Measurements from ENCODE around the gene PIAS1.
"Not testable (repeated sequence)": the region's sequence is repeated elsewhere in the genome, so short reads cannot be mapped to it uniquely, and the experiment has no call there.

Gene PIAS1

GRCh38 chr15:68184616-68185480 lies 130.7 kb downstream of the PIAS1 start:
- DNase-seq (ENCODE audit: low spot score) = no peak

DNA sequence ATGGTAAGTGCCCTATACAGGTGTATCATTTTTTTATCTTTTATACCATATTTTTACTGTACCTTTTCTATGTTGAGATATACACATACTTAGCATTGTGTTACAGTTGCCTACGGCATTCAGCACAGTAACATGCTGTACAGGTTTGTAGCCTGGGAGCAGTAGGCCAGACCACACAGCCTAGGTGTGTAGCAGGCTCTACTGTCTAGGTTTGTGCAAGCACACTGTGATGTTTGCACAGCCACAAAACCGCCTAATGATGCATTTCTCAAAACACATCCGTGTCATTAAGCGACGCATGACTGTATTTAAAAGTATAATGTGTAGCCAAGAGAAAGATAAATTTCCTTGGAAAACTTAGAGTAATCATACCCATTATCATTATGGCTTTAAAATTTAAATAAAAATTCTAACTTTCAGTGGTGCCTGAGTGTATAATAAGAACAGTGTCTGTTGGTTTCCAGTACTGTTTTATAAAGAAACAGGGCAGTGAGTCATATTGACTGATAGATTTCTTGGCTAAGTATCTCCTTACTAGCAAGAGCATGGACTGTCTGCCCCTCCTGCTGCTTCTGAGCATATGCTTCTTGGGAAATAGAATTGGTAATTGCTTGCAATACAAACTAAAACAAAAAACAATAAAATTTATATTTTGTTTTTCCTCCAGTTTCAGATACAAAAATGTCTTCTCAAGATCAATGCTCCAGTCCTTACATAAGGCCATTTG lies 132.7 kb downstream of the PIAS1 start:
- peak; percentile 11 for DNase-seq (ENCODE audit: low spot score)

DNA sequence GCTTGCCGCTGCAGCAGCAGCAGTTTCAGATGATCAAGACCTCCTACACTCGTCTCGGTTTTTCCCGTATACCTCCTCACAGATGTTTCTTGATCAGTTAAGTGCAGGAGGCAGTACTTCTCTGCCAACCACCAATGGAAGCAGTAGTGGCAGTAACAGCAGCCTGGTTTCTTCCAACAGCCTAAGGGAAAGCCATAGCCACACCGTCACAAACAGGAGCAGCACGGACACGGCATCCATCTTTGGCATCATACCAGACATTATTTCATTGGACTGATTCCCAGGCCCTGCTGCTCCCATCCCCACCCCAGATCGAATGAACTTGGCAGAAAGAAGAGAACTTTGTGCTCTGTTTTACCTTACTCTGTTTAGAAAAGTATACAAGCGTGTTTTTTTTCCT lies 133.4 kb downstream of the PIAS1 start:
- no peak for DNase-seq (ENCODE audit: low spot score)

GRCh38 chr15:68188647-68189046 lies 134.5 kb downstream of the PIAS1 start:
- DNase-seq (ENCODE audit: low spot score) = no peak

- no peak for DNase-seq (ENCODE audit: low spot score)
Observed at GRCh38 chr15:68190048-68190447, 135.9 kb downstream of the PIAS1 start.

DNA sequence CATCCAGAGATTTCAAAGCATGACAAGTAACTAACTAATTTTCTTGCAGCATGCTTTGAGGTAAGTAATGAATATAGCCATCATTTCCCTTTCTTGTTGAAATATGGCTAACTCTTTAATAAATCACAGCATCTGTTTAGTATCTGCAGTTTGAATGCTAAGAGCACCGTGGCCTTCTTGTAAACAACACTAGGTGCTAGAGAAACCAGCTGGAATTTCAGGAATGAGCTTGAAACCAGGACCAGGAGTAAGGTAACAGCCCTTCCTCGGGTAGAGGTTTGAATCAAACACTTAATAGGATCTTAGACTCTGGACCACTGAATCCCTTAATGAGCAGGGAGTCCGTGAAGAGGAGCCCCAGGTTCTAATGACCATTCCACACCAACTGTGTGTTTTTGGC lies 137.4 kb downstream of the PIAS1 start:
- no peak for DNase-seq (ENCODE audit: low spot score)

DNA sequence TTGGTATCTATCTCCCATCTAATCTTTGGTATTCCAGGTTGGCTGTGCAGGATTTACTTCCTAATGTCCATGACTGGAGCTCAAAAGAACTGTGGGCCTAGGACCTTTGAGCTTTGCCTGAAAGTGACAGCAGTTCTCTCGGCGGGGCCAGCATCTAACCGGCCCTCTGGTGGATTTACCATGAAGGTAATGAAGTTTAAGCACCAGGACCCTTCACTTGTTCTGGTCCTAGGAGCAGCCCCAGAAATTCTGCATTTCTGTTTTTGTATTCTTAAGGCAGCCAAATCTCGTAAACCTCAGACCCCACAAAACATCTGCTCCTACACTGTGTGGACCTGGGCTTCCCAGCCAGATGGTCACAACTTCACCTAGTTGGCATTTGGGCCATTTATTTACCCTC lies 138.0 kb downstream of the PIAS1 start:
- no peak for DNase-seq (ENCODE audit: low spot score)

DNA sequence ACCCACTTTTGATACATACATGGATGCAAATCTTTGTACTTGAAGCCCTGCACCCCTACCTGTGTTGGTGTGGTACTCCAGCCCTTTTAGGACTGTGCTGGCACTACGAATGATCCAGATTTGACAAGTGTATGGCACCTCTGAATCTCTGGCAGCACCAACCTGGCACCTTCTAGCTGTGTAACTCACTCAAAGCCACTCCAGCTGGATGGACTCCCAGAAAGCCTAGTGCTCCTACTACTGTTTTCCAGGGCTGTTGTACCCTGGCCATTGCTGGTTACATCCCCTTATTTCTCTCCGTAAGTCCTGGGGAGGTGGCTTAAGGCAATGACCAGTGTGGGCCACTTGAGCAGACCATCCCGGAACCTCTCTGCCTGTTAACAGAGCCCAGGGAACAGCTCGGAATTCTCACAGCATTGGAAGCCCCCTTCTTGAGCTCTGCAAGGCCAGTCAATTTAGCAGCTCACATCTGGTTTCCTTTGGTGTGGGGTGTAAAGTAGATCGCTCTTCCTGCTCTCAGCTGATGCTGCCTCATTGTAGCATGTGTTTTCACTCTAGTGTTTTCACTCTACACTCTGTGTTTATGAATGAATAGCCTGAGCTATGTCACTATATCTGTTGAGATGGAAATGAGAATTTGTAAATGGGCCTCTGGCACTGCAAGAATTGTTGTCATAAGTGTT lies 138.8 kb downstream of the PIAS1 start:
- DNase-seq (ENCODE audit: low spot score) = no peak

DNA sequence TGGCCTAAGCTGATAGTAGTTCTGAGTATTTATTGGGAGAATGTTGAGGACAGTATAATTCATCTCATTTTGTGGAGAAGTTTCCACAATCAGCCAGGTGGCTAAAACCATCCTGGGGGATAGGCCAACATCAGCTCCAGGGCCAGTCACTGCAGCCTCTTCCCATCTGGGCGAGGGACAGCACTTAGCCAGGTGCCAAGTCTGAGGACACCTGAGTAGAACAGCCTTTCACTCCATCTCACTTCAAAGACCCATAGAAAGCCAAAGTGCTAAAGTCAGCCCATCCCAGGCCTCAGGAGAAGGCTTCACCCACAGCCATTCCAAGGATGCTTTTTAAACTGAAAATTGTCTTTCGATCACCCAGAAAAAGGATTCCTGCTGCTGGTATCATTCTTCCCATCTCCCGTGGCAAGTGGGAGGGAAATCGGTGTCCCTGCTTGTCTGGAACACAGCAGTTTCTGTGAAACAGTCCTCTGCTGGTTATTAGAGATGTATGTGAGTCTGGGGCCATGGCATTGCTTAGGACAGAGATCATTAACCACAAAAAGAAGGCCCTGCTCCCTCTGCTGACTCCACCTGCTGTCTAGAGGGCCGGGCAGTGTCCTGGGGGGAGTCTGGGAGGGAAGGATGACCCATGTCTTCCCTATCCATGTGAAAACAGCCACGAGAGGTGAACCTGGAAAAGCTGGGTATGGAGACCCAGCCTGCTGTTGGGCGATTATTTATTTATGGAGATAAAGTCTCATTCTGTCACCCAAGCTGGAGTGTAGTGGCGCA lies 141.4 kb downstream of the PIAS1 start:
- DNase-seq (ENCODE audit: low spot score) = no peak

- no peak for DNase-seq (ENCODE audit: low spot score)
Observed at GRCh38 chr15:68196445-68197169, 142.5 kb downstream of the PIAS1 start.

GRCh38 chr15:68197170-68197492 lies 143.0 kb downstream of the PIAS1 start:
- DNase-seq (ENCODE audit: low spot score) = no peak

- DNase-seq (ENCODE audit: low spot score) = no peak
Observed at GRCh38 chr15:68197661-68198437, 143.7 kb downstream of the PIAS1 start.

DNA sequence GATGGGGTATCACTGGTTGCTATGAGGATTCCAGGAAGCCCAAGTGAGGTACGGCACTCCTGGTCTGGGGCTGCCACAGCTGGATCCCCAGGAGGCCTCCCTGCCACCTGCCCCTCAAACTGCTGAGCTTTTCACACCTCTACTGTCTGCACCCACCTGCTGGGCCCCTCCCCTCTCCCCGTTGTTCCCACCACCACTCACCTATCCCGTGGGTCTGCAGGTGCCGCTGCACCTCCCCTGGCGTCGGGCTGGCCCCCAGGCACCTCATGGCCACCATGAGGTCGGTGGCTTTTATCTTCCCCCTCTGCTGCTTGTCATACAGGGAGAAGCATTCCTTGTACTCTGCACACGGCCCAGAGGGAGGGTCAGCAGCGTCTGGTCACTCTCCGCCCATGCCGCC lies 145.2 kb downstream of the PIAS1 start:
- DNase-seq (ENCODE audit: low spot score) = no peak

DNA sequence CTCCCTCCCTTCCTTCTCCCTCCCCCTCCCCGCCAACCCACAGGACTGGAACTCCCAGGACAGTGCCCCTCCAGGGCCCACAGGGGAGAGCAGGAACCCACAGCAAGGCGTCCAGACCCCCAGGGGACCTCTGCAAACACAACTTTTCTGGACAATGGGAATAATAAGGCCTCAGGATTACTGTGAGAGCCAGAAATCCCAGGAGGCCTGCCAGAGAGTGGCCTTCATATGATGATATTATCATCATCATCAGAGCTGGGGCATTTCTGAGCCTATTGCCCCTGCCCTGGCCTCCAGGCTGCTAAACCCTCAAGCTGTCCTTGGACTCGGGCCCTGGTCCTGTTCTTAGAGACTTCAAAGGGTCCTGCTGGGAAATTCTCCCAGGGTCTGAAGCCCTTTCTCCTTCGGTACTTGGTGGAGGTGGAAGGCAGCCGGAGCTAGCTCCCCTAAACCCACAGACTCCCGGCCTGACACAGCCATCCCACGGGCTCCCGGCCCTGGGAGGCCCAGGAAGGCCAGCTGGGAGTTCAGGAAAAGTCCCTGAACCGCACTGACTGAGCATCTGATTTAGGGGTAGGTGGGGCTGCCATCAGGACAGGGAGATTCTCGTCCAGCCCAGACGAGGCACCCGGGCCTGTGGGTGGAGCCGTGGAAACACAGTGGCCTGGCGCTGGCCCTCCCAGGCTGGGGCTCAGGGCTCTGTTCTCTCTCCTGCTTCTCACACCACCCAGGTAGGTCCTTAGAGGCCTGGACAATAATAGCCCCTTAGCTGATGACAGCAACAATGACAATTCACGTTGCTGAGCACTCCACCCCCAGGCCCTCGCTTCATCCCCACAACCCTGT lies 146.1 kb downstream of the PIAS1 start:
- DNase-seq (ENCODE audit: low spot score) = no peak

GRCh38 chr15:68201153-68201878 lies 147.2 kb downstream of the PIAS1 start:
- DNase-seq (ENCODE audit: low spot score) = no peak

DNA sequence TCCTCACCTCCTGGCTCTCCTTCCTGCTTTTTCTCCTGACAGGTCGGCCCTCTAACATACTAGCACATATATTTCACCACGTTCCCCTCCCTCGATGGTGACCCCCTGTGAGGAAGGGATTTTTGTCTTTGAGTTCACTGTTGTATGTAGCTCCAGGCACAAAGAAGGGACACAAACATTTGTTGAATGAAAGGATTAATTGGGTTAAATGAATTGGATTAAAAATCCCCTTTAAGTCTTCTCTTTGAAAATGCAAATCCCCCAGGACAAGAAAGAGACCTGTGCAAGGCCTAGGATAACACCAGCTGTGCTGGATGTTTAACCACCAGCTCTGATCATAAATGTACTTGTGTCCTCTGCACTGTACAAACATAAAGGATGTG lies 147.8 kb downstream of the PIAS1 start:
- DNase-seq (ENCODE audit: low spot score) = no peak

DNA sequence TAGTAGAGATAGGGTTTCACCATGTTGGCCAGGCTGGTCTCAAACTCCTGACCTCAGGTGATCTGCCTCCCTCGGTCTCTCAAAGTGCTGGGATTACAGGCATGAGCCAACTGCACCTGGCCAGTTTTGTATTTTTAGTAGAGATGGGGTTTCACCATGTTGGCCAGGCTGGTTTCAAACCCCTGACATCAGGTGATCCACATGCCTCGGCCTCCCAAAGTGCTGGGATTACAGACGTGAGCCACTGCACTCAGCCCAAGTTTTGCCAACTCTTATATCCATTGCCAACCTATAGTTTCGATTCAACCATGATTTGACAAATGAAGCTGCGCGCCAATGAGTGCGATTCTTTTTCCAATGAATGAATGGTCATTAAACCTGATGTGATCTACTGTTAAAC lies 148.9 kb downstream of the PIAS1 start:
- DNase-seq (ENCODE audit: low spot score) = not testable (repeated sequence)

DNA sequence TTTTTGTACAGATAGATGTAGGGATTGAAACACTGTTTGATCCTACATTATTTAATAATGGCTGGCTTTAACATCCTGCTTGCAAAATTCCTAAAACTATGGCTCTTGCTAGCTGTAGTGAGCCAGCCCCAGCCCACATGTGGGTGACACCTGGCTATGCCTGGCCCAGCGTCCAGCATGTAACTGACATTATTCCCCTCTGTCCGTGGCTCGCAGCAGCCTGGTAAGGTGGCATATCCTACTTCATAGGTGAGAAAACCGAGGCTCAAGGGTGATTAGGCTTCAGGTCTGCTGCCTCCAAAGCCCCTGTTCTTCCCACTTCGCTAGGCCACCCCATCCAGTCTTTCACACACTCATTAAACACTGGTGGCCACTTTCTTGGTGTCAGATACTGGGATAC lies 149.4 kb downstream of the PIAS1 start:
- no peak for DNase-seq (ENCODE audit: low spot score)

DNA sequence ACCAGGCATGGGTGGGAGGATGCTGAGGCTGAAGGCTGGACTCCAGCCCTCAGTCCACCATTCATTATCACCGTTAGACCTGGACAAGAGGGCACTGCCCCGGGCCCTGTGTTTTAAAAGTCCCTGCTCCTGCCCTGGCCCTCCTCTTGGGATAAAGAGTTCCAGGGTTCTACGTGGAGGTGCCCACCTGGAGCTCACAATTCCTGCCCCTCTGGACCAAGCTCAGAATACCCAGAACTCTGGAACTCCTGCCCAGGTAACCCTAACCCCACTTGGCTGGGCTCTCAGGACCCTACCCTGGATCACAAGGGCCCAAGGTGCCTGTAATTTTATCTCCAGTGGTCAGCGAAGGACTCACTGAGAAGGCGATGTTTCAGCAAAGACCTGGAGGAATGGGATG lies 149.8 kb downstream of the PIAS1 start:
- DNase-seq (ENCODE audit: low spot score) = no peak
